Heart right ventricle (tissue), 16 donors: Measurements from ENCODE around the gene TMEM200A. TPM values are rescaled to one million over a fixed set of nuclear protein-coding genes. Genes with fewer than 3 reads are reported as not detected.

Experiments
- ATAC-seq, 8 donors: fragments of 200-7000 bp; cut with Tn5 transposase; one replicate each; pipeline ENCODE4 v1.9.1; 2020; ENCODE audit warnings: mild to moderate bottlenecking in 8 of 8, moderate library complexity in 8 of 8, moderate number of reproducible peaks in 1 of 8
- DNase-seq, 2 donors: peaks; one replicate each; pipeline ENCODE4 v3.0.0-alpha.2; 2020
- H3K27ac ChIP-seq, 10 donors: fragments of 200-600 bp; sonication (generic) in 2 of 10; one replicate each; pipeline versions ENCODE4 v1.5.0 to v1.8.0; 2020 to 2022; ENCODE audit warnings: mild to moderate bottlenecking in 3 of 10
- H3K27me3 ChIP-seq, 7 donors: fragments of 200-600 bp; one replicate each; pipeline ENCODE4 v1.8.0; 2021 to 2022; ENCODE audit warnings: mild to moderate bottlenecking in 2 of 7
- H3K36me3 ChIP-seq, 9 donors: fragments of 200-600 bp; sonication (generic) in 1 of 9; one replicate each; pipeline versions ENCODE4 v1.5.0 to v1.8.0; 2020 to 2022; ENCODE audit warnings: mild to moderate bottlenecking in 2 of 9
- H3K4me1 ChIP-seq, 9 donors: fragments of 200-600 bp; sonication (generic) in 1 of 9; one replicate each; pipeline versions ENCODE4 v1.5.0 to v1.8.0; 2020 to 2022; ENCODE audit warnings: mild to moderate bottlenecking in 4 of 9
- H3K4me3 ChIP-seq, 10 donors: fragments of 200-600 bp; sonication (generic) in 2 of 10; one replicate each; pipeline versions ENCODE4 v1.5.0 to v1.8.0; 2020 to 2022; ENCODE audit warnings: mild to moderate bottlenecking in 7 of 10, moderate library complexity in 2 of 10
- H3K9me3 ChIP-seq, 11 donors: fragments of 200-600 bp in 10 of 11; sonication (generic) in 2 of 11; one replicate each; pipeline versions ENCODE4 v1.5.0 to v1.8.0; 2013 to 2022; ENCODE audit warnings: mild to moderate bottlenecking in 2 of 11, control low read depth in 1 of 11, moderate library complexity in 1 of 11
- CTCF ChIP-seq, 9 donors: fragments of 200-600 bp; sonication (generic) in 2 of 9; IDR thresholded peaks; one replicate each; pipeline versions ENCODE4 v1.5.0 to v1.8.0; 2021 to 2022; ENCODE audit warnings: antibody characterized with exemption in 9 of 9, mild to moderate bottlenecking in 5 of 9, moderate library complexity in 1 of 9
- WGBS, 2 donors: extraction: QIAGEN DNeasy Blood & Tissue Kit; methylation state at CpG; one replicate each; pipeline ENCODE4 v1.1.7; 2013; ENCODE audit warnings: inconsistent platforms in 1 of 2; 5-methylcytosine and 5-hydroxymethylcytosine counted together
- intact Hi-C, 10 donors: fragments of 100-400 bp; cut with DNase I; formaldehyde crosslinking; loops; one replicate each; pipeline versions ENCODE4 v1.11.1 to v1.14.2; 2022
- polyA plus RNA-seq, 2 donors: library from polyadenylated mRNA; stranded (reverse); fragments of 200-250 nt; gene quantifications; one replicate each; pipeline ENCODE4 v1.2.3, GENCODE V29; 2013
- total RNA-seq, 10 donors: library from RNA; stranded (reverse); fragmentation: NEBNext Ultra II Directional in 3 of 10; extraction: Animal tissue kit (Norgen Biotek cat#: 25700) in 3 of 10; gene quantifications; one replicate each; pipeline versions ENCODE4 v1.2.1 to v1.2.4, GENCODE V29; 2021 to 2023
- donor health status: Arrhythmogenic right ventricular cardiomyopathy.
- donor health status: ischemic (EF 13 %, LVEDD 7.1; RV severe dilation, severe dysfunction).
- donor health status: healthy with polysubstance abuse.
- donor health status: DM: no; HTN: yes; CAD: no.
- donor health status: DM: no; HTN: no; CAD: no.
- donor health status: ischemic (EF 25% LVEDD 6.9; RV normal size, moderate dysfunction).
- donor health status: ischemic (EF 25% LVEDD 5.7; RV mildly dilated, moderate dysfunction).
- donor health status: healthy.
- donor health status: DM: yes; HTN: yes; CAD: no.
- donor health status: Ischemic cardiomyopathy.
- donor health status: ischemic (EF 35%, LVEDD 5.7; RV mildly dilated, moderate dysfunction).
- donor health status: nonischemic (EF 11% LVEDD 7.7; RV severe dilation, severe dysfunction).
- donor health status: DM: yes; HTN: yes; CAD: no.
- donor health status: PGD.
- donor health status: ischemic (EF 29% LVEDD 5.4; RV normal size, mild dysfunction).
- donor health status: nonischemic (EF 23%, LVEDD 6.1; RV moderate dilation, normal function).

Gene TMEM200A
- total and polyA plus RNA-seq, 12 donors: 0.07 to 0.39 (median 0.18) TPM; not detected in 4

- Histone ChIP-seq H3K9me3 (no peaks in the 10 kb centered on the region), H3K27ac (no peak overlapping the region), H3K27me3 (peaks cover 0 to 4% (median 0%) of the 10 kb centered on the region in 7 donors), H3K4me3 (no peak overlapping the region), H3K36me3 (no peaks in the 10 kb centered on the region), H3K4me1 (no peaks in the 10 kb centered on the region)
- DNase-seq: no peak
- ATAC-seq: no peak
- 83 to 86% methylated on average over 7 of the region's 7 CpGs for WGBS, 2 donors
- intact Hi-C loops: no loop called here
- TF ChIP-seq CTCF (IDR thresholded peaks at IDR 0.05): no peak
These were observed 60.4 kb downstream of the TMEM200A start for GRCh38 chr6:130426066-130426721.

- Histone ChIP-seq H3K9me3 (no peaks in the 10 kb centered on the region), H3K27ac (no peak overlapping the region), H3K4me1 (no peaks in the 10 kb centered on the region), H3K27me3 (no peaks in the 10 kb centered on the region), H3K4me3 (no peak overlapping the region), H3K36me3 (no peaks in the 10 kb centered on the region)
- intact Hi-C loops: no loop called here
- no peak for ATAC-seq
- 52 to 59% methylated on average over 4 of the region's 4 CpGs for WGBS, 2 donors
- no peak for DNase-seq
- no peak for TF ChIP-seq CTCF (IDR thresholded peaks at IDR 0.05)
These were observed 65.6 kb downstream of the TMEM200A start for GRCh38 chr6:130431346-130431852.

GRCh38 chr6:130432838-130433237 lies 67.0 kb downstream of the TMEM200A start:
- Histone ChIP-seq H3K4me3 (no peak overlapping the region), H3K36me3 (no peaks in the 10 kb centered on the region), H3K4me1 (no peaks in the 10 kb centered on the region), H3K27me3 (no peaks in the 10 kb centered on the region), H3K9me3 (no peaks in the 10 kb centered on the region), H3K27ac (no peak overlapping the region)
- no peak for DNase-seq
- intact Hi-C loops: no loop called here
- TF ChIP-seq CTCF (IDR thresholded peaks at IDR 0.05): no peak
- no peak for ATAC-seq
- WGBS, 2 donors: 89 to 97% methylated on average over 4 of the region's 4 CpGs

GRCh38 chr6:130434174-130434873 lies 68.5 kb downstream of the TMEM200A start:
- no peaks in the 10 kb centered on the region for H3K27me3 ChIP-seq
- no peak overlapping the region for H3K4me3 ChIP-seq
- DNase-seq (no peak), ATAC-seq (no peak)
- intact Hi-C loops: no loop called here
- H3K36me3 ChIP-seq: no peaks in the 10 kb centered on the region
- TF ChIP-seq CTCF (IDR thresholded peaks at IDR 0.05): no peak
- H3K9me3 ChIP-seq: no peaks in the 10 kb centered on the region
- H3K4me1 ChIP-seq: no peaks in the 10 kb centered on the region
- 65 to 73% methylated on average over 3 of the region's 3 CpGs for WGBS, 2 donors
- H3K27ac ChIP-seq: no peak overlapping the region
